PC-9 (cell line): Measurements from ENCODE around the gene CAMSAP3. TPM values are rescaled to one million over a fixed set of nuclear protein-coding genes. Genes with fewer than 3 reads are reported as not detected.

Experiments used
- BruUV-seq: library from RNA; stranded (reverse); fragments of 400-500 nt; replicated peaks from 2 replicates; lab custom pipeline; 2021; lab: Mats Ljungman, UMichigan
- CTCF ChIA-PET: fragments of 300-600 bp; sonication (Branson Sonifier 250); formaldehyde crosslinking; loops from one replicate; lab custom pipeline; 2022; ENCODE audit warnings: antibody characterized with exemption; lab: Charles Lee
- POLR2A ChIA-PET: fragments of 300-600 bp; sonication (Branson Sonifier 250); formaldehyde crosslinking; loops from one replicate; lab custom pipeline; 2022; ENCODE audit warnings: antibody characterized with exemption; ENCODE audit not compliant: unreplicated experiment; lab: Charles Lee
- DNase-seq, 2 experiments: peaks; one replicate each; pipeline versions ENCODE4 v3.0.0 to v3.0.0-alpha.2; 2015 to 2022; ENCODE audit warnings: mixed read lengths in 1 of 2
- H2AFZ ChIP-seq: fragments of 200-600 bp; sonication (generic); 2 replicates; pipeline ENCODE4 v1.8.1; 2017; ENCODE audit warnings: antibody characterized with exemption
- H3F3A ChIP-seq: fragments of 200-600 bp; sonication (generic); 2 replicates; pipeline ENCODE4 v1.8.1; 2017; ENCODE audit warnings: antibody characterized with exemption, mild to moderate bottlenecking, low read depth; ENCODE audit not compliant: insufficient read depth
- H3K27ac ChIP-seq: fragments of 200-600 bp; sonication (generic); 2 replicates; pipeline ENCODE4 v1.6.1; 2016; ENCODE audit warnings: mixed run types
- H3K27me3 ChIP-seq: fragments of 200-600 bp; sonication (generic); 2 replicates; pipeline ENCODE4 v1.6.1; 2016; ENCODE audit warnings: low read depth, mixed run types; ENCODE audit not compliant: insufficient read depth
- H3K36me3 ChIP-seq: fragments of 200-600 bp; sonication (generic); 2 replicates; pipeline ENCODE4 v1.6.1; 2016; ENCODE audit warnings: low read depth, mixed run types
- H3K4me1 ChIP-seq: fragments of 200-600 bp; sonication (generic); replicated peaks from 2 replicates; pipeline ENCODE4 v1.6.1; 2016; ENCODE audit warnings: mixed run types; ENCODE audit not compliant: insufficient read depth
- H3K4me2 ChIP-seq: fragments of 200-600 bp; sonication (generic); 2 replicates; pipeline ENCODE4 v1.6.1; 2017; ENCODE audit warnings: mixed run types
- H3K4me3 ChIP-seq: fragments of 200-600 bp; sonication (generic); 2 replicates; pipeline ENCODE4 v1.6.1; 2016; ENCODE audit warnings: mixed run types
- H3K79me2 ChIP-seq: fragments of 200-600 bp; sonication (generic); 2 replicates; pipeline ENCODE4 v1.6.1; 2017; ENCODE audit warnings: low read depth, mixed run types
- H3K9me2 ChIP-seq: fragments of 200-600 bp; sonication (generic); 2 replicates; pipeline ENCODE4 v1.8.1; 2017; ENCODE audit warnings: mild to moderate bottlenecking; ENCODE audit not compliant: insufficient read depth
- H3K9me3 ChIP-seq: fragments of 200-600 bp; sonication (generic); 2 replicates; pipeline ENCODE4 v1.8.1; 2016; ENCODE audit warnings: low read depth; ENCODE audit not compliant: insufficient read depth
- H4K20me1 ChIP-seq: fragments of 200-600 bp; sonication (generic); 2 replicates; pipeline ENCODE4 v1.8.1; 2017; ENCODE audit not compliant: insufficient read depth
- EZH2 ChIP-seq: fragments of 200-600 bp; sonication (generic); IDR thresholded peaks from 2 replicates; pipeline ENCODE4 v1.8.0; 2017; ENCODE audit warnings: antibody characterized with exemption, low read depth
- intact Hi-C: fragments of 100-400 bp; cut with micrococcal nuclease; formaldehyde crosslinking; loops from one replicate; pipeline ENCODE4 v1.10.0; 2022; ENCODE audit not compliant: unreplicated experiment
- total RNA-seq: library from RNA; stranded (reverse); gene quantifications from 2 replicates; pipeline ENCODE4 v1.2.3, GENCODE V29; 2021
- TF ChIP-seq, protein P1 (sequence below): fragments of 200-600 bp; sonication (generic); conservative IDR thresholded peaks from 2 replicates; pipeline ENCODE4 v1.6.1; 2017; ENCODE audit warnings: mixed run types, antibody characterized with exemption, mild to moderate bottlenecking, moderate library complexity

Gene CAMSAP3
- total RNA-seq, 1 experiment from 2014 or later: 25.9 TPM

- no peaks in the 10 kb centered on the region for H4K20me1 ChIP-seq
- H3K9me2 ChIP-seq: no peaks in the 10 kb centered on the region
- no peak for DNase-seq
- CTCF ChIA-PET: interaction anchor here (0.6 kb wide), 1 partner anchor 173 kb away, joined by 6 read pairs; no protein-coding TSS in a partner anchor
- peaks cover 13% of the 10 kb centered on the region; the same call in 1 of the 2 replicates for H3K36me3 ChIP-seq
- no peak for TF ChIP-seq EZH2
- TF ChIP-seq, protein P1, sequence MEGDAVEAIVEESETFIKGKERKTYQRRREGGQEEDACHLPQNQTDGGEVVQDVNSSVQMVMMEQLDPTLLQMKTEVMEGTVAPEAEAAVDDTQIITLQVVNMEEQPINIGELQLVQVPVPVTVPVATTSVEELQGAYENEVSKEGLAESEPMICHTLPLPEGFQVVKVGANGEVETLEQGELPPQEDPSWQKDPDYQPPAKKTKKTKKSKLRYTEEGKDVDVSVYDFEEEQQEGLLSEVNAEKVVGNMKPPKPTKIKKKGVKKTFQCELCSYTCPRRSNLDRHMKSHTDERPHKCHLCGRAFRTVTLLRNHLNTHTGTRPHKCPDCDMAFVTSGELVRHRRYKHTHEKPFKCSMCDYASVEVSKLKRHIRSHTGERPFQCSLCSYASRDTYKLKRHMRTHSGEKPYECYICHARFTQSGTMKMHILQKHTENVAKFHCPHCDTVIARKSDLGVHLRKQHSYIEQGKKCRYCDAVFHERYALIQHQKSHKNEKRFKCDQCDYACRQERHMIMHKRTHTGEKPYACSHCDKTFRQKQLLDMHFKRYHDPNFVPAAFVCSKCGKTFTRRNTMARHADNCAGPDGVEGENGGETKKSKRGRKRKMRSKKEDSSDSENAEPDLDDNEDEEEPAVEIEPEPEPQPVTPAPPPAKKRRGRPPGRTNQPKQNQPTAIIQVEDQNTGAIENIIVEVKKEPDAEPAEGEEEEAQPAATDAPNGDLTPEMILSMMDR: no peak
- no peaks in the 10 kb centered on the region for H3K27me3 ChIP-seq
- no peak overlapping the region for H3K4me2 ChIP-seq
- POLR2A ChIA-PET: interaction anchor here (0.6 to 0.7 kb wide), 2 partner anchors 101 to 159 kb away, joined by 3 to 18 read pairs; no protein-coding TSS in a partner anchor
- no peaks in the 10 kb centered on the region for H3K79me2 ChIP-seq
- no peak overlapping the region for H3K4me3 ChIP-seq
- BruUV-seq: no TSS peak
- H3F3A ChIP-seq: 0 out of 2 replicates have a peak, but pooled peaks cover 5% of the 10 kb centered on the region
- intact Hi-C loops: no loop called here
- H3K9me3 ChIP-seq: no peaks in the 10 kb centered on the region
- H2AFZ ChIP-seq: no peak overlapping the region
- H3K4me1 ChIP-seq: no peaks in the 10 kb centered on the region
- no peak overlapping the region for H3K27ac ChIP-seq
Measured at GRCh38 chr19:7552781-7553180, 42.9 kb upstream of the CAMSAP3 start.

DNA sequence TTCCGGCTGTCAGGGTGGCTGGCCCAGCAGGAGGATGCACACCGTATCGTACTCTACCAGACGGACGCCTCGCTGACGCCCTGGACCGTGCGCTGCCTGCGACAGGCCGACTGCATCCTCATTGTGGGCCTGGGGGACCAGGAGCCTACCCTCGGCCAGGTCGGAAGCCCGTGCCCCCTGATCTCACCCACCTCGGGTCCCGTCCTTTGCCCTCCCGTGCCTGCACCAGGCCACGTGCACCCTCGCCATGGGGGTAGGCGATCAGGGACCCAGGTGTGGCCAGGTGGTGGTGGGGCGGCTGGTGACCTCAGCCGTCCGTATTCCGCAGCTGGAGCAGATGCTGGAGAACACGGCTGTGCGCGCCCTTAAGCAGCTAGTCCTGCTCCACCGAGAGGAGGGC, 41.1 kb upstream of the CAMSAP3 start:
- CTCF ChIA-PET: no interaction called here
- no peaks in the 10 kb centered on the region for H3K9me3 ChIP-seq
- H3F3A ChIP-seq: no peaks in the 10 kb centered on the region; the same call in 1 of the 2 replicates
- H2AFZ ChIP-seq: no peak overlapping the region
- no peak overlapping the region for H3K27ac ChIP-seq
- TF ChIP-seq, protein P1: no peak
- TF ChIP-seq EZH2: no peak
- no peak for DNase-seq
- H3K27me3 ChIP-seq: no peaks in the 10 kb centered on the region
- H3K36me3 ChIP-seq: peaks cover 13% of the 10 kb centered on the region; the same call in 1 of the 2 replicates
- intact Hi-C loops: no loop called here
- H3K4me1 ChIP-seq: no peaks in the 10 kb centered on the region
- no peaks in the 10 kb centered on the region for H3K79me2 ChIP-seq
- H3K4me2 ChIP-seq: no peak overlapping the region
- H3K4me3 ChIP-seq: no peak overlapping the region
- no peaks in the 10 kb centered on the region for H4K20me1 ChIP-seq
- H3K9me2 ChIP-seq: no peaks in the 10 kb centered on the region
- BruUV-seq: no TSS peak
- POLR2A ChIA-PET: interaction anchor here (0.5 kb wide), 1 partner anchor 1237 kb away, joined by 3 read pairs; no protein-coding TSS in a partner anchor

DNA sequence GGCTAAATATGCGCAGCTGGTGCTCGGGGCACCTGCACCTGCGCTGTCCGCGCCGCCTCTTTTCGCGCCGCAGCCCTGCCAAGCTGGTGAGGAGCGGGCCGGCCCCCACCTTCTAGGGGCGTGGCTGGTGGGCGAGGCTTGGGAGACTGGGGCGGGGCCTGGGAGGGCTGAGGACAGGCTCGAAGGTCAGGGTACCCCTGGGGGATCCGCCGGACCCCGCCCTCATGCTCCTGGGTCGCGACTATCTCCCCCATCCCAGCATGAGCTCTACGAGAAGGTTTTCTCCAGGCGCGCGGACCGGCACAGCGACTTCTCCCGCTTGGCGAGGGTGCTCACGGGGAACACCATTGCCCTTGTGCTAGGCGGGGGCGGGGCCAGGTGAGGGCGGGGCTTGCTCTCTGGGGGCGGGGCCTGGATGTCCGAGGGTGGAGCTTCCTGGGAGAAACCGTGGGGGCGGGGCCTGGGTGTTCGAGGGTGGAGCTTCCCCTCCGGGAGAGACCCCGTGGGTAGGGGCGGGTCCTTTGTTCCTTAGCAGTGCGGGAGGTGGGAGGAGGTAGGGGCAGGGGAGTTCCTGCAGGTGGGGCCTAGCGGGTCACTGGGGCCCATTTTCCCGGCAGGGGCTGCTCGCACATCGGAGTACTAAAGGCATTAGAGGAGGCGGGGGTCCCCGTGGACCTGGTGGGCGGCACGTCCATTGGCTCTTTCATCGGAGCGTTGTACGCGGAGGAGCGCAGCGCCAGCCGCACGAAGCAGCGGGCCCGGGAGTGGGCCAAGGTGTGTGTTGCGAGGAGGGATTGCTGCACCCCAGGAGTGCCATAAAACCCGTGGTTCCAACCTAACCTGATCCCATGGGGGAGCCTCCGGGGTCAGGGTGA, 40.4 kb upstream of the CAMSAP3 start:
- Histone ChIP-seq H3K36me3 (peaks cover 13% of the 10 kb centered on the region; the same call in 1 of the 2 replicates), H3K4me1 (no peaks in the 10 kb centered on the region), H3K9me3 (no peaks in the 10 kb centered on the region), H3K27me3 (no peaks in the 10 kb centered on the region), H3K4me2 (no peak overlapping the region), H3K79me2 (no peaks in the 10 kb centered on the region), H3K27ac (no peak overlapping the region), H3K9me2 (no peaks in the 10 kb centered on the region), H2AFZ (no peak overlapping the region), H3F3A (no peaks in the 10 kb centered on the region; the same call in 1 of the 2 replicates), H3K4me3 (no peak overlapping the region), H4K20me1 (no peaks in the 10 kb centered on the region)
- no peak for DNase-seq
- ChIA-PET CTCF (no interaction called here), POLR2A (interaction anchor here (0.6 kb wide), 1 partner anchor 49 kb away, joined by 5 read pairs; no protein-coding TSS in a partner anchor)
- TF ChIP-seq, protein P1: no peak
- no peak for TF ChIP-seq EZH2
- intact Hi-C loops: no loop called here
- no TSS peak for BruUV-seq
